NT2/D1 (cell line): ENCODE data around the gene CCDC116.

Experiments
- SUZ12 ChIP-seq: IDR thresholded peaks from 2 replicates; pipeline ENCODE4 v1.6.1; 2011; ENCODE audit not compliant: insufficient read length, insufficient read depth; ENCODE audit errors: extremely low read depth
- YY1 ChIP-seq: IDR thresholded peaks from 2 replicates; pipeline ENCODE4 v1.6.1; 2011; ENCODE audit not compliant: insufficient read length, insufficient read depth
- ZNF274 ChIP-seq: IDR thresholded peaks from 2 replicates; pipeline ENCODE4 v1.6.1; 2011; ENCODE audit warnings: mild to moderate bottlenecking, low read depth, low read length

GRCh38 chr22:21672107-21672629, 39.6 kb downstream of the CCDC116 start:
- no peak for TF ChIP-seq YY1
- TF ChIP-seq ZNF274 = no peak
- TF ChIP-seq SUZ12 = no peak
